Kidney capillary endothelial cell (primary cell): ENCODE measurements around the gene KCNAB2.

ENCODE experiments used
- DNase-seq: peaks from one replicate; pipeline ENCODE4 v3.0.0-alpha.2; 2018; ENCODE audit warnings: low spot score

The KCNAB2 gene

DNA sequence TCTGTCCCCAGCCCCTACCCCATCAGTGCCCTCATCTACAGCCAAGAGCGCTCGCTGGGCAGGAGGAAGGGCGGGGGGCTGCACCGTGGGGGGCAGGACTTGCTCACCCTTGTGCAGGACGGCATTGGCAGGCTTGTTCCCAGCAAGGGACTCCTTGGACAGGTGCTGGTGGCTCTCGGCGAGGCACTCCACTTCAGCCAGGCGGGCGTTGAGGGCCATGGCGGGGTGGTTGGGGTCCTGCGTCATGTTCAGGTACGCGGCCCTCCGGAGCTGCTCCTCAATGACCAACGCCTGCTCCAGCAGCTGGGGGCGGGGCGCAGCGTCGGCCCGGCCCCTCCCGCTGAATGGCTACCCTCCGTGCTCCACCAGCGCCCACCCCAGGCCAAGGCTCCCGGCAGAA lies 64.0 kb downstream of the KCNAB2 start:
- no peak for DNase-seq

DNA sequence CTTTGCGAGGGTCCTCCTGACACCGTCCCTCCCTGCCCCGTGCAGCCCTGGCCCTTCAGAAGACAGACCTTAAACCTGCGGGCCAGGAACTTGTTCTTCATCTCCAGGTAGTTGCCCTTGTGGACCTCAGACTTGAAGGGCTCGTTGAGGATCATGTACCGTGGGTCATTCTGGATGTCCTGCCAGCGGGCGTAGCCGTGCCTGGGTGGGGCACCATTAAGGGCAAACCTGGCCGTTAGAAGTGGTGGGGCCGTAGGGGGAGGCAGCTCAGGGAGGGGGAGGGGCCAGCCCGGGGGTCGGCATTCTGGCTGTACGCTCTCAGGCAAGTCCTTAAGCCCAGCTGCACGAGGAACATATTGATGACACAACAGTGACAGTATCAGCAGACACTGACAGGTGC lies 64.6 kb downstream of the KCNAB2 start:
- no peak for DNase-seq

DNA sequence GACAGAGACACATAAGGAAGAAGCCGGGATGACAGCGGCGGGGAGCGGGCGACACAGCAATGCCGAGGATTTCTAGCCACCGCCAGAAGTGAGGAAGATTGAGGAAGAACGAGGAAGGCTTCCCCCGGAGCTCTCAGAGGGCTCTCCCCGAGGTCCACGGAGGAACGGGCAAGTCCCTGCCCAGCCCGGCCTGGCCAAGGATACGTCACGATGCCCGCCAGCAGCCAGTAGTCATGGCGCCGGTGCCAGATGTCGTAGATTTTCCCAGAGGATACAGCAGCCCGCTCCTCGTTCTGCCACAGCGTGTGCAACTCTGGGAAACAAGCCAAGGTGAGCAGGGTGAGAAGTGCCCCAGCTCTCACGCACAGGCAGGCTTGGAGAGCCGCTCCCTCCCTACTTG lies 65.9 kb downstream of the KCNAB2 start:
- DNase-seq, result no peak

- no peak for DNase-seq
Measured at GRCh38 chr1:6111991-6112689, 66.5 kb downstream of the KCNAB2 start.

GRCh38 chr1:6112690-6113005 lies 67.0 kb downstream of the KCNAB2 start:
- no peak for DNase-seq

DNA sequence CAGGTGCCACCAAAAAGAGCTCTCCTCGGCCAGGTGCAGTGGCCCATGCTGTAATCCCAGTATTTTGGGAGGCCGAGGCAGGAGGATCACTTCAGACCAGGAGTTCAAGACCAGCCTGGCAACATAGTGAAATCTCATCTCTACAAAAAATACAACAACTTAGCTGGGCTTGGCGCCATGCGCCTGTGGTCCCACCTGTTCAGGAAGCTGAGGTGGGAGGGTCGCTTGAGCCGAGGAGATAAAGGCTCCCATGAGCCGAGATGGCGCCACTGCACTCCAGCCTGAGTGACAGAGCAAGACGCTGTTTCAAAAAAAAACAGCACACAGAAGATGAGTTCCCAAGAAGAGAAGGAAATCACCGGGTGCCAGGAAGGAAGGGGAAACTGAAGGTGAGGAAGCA lies 67.4 kb downstream of the KCNAB2 start:
- no peak for DNase-seq

GRCh38 chr1:6113745-6114144 lies 68.1 kb downstream of the KCNAB2 start:
- DNase-seq, result no peak

- DNase-seq, result no peak
Measured at GRCh38 chr1:6116137-6116536, 70.4 kb downstream of the KCNAB2 start.

DNA sequence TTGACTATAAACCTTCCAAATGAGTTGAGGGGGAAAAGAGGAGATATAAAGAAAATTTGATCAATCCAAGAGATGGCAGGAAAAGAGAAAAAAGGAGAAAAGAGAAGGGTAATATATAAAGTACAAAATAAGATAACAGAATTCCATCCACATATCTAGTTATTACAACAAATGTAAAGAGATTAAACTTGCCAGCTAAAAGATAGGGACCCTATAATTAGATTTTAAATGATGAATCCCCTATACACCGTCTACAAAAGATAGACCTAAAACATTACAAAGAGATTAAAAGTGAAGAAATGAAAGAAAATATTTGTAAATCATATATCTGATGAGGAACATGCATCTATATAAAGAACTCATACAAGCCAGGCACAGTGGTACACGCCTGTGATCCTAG lies 71.4 kb downstream of the KCNAB2 start:
- DNase-seq, result no peak

DNA sequence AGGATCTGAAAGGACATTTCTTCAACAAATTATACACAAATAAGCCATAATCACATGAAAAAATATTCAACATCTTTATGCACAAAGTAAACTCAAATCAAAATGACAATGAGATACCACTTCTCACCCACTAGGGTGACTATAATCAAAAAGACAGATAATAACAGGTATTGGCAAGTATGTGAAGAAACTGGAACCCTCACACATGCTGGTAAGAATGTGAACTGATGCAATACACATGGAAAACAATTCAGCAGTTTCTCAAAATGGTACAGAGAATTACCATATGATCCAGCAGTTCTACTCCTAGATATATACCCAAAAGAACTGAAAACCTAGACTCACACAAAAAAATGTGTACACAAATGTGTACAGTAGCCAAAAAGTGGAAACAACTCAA lies 71.9 kb downstream of the KCNAB2 start:
- DNase-seq, result no peak

- no peak for DNase-seq
Measured at GRCh38 chr1:6118415-6118814, 72.7 kb downstream of the KCNAB2 start.

GRCh38 chr1:6121021-6121421 lies 75.3 kb downstream of the KCNAB2 start:
- DNase-seq, result no peak

DNA sequence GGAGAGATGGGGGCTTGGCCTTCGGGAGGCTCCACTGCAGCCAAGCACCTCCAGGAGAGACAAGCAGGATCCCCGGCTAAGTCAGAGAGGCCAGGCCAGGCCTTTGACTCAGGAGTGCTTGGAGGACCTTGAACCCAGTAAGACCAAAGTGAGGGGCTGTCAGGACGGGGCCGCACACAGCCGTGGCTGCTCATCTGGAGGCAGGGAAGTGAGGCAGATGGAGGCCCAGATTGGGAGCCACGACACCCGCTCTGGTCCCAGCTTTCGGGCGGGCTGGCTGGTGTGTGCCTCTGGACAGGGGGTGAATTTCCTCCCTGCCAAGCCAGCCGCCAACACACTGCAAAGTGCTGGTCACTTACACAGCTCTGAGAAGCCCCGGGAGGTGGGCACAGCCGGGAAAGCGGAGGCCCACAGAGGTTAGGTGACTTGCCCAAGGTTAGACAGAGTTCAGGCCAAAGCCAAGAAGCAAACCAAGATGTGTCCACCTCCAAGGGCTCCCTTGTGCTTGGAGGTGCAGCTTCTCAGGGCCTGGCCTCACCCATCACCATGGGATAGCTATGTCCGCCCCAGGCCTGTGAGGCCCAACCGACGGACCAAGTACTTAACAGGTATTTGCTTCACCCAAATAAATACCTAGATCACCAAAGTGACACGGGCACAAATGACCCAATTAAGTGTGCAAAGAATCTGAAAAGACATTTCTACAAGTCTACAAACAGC lies 76.1 kb downstream of the KCNAB2 start:
- no peak for DNase-seq

- DNase-seq, result no peak
Measured at GRCh38 chr1:6123083-6123482, 77.4 kb downstream of the KCNAB2 start.

- no peak for DNase-seq
Measured at GRCh38 chr1:6123816-6124215, 78.1 kb downstream of the KCNAB2 start.

DNA sequence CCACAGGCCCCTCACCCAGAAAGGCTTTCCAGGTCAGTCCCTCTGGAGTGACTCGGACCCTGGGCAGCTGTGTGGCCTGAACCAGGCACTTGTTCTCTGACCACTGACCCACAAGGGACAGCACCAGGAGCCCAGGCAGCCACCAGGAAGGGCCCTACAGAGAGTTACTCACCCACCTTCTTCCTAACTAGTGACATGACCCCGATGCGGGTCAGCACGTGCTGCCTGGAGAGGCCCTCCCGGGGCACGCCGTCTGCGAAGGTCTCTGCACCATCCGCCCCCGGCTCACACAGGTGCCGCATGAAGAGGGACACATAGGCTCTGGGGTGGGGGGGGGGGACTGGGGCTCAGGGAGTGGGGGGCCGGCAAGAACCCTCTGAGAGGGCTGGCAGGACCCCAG lies 78.7 kb downstream of the KCNAB2 start:
- DNase-seq, result no peak

- no peak for DNase-seq
Measured at GRCh38 chr1:6124746-6125365, 79.2 kb downstream of the KCNAB2 start.

GRCh38 chr1:6125366-6125765 lies 79.7 kb downstream of the KCNAB2 start:
- no peak for DNase-seq

DNA sequence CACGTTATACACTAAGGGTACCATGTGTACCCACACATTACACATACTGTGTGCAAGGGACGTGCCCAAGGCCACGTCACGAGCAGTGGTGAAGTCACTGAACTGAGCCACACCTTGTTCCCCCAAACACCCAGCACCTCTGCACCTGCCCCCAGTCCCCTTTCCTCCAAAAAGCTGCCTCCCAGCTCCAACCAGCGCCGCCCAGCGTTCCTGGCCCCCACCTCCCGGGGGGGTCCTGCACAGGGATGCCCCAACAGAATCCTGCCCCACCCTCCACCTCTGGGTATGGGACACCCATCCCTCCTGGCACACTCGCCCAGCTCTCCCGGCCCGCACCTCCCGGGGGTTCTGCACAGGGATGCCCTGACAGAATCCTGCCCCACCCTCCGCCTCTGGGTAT lies 80.3 kb downstream of the KCNAB2 start:
- no peak for DNase-seq

DNA sequence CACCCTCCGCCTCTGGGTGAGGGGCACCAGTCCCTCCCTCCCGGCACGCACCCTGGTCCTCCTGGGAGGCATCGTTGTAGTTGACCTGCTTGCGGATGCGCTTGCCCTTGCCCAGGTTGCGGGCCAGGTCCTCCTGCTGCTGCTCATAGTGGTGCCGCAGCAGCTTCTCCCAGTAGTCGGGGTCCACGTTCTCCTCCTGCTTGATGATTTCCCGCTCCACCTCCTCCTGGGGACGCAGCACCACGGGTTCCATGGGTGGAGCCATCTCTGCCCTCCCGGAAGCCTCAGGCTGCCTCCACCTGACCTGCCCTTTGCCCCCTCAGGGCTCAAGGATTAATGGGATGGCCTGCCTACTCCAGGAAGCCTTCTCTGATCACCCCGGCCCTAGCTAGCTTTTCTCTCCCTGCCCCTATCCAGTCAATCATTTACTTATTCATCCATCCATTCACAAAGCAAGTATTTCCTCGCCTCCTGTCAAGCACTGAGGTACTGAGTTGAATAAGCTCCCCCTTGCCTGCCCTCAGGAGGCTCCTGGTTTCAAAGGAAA lies 80.9 kb downstream of the KCNAB2 start:
- no peak for DNase-seq

- DNase-seq, result peak; percentile 29
Measured at GRCh38 chr1:6127587-6128163, 82.0 kb downstream of the KCNAB2 start.

- DNase-seq, result no peak
Measured at GRCh38 chr1:6128276-6129081, 82.8 kb downstream of the KCNAB2 start.
